GM23248 (cell line): Measurements from ENCODE around the gene POMT2. TPM values are rescaled to one million over a fixed set of nuclear protein-coding genes. Genes with fewer than 3 reads are reported as not detected.
A peak's percentile ranks its signal among the peaks of the same experiment; 100 is the strongest.

Experiments used
- DNase-seq: peaks from one replicate; pipeline ENCODE4 v3.0.0-alpha.2; 2015
- H2AFZ ChIP-seq: fragments of 200-600 bp; sonication (generic); 2 replicates; pipeline ENCODE4 v1.6.1; 2016; ENCODE audit warnings: antibody characterized with exemption
- H3F3A ChIP-seq: fragments of 200-600 bp; sonication (generic); 2 replicates; pipeline ENCODE4 v1.6.1; 2016; ENCODE audit warnings: mild to moderate bottlenecking, antibody characterized with exemption, mixed run types; ENCODE audit not compliant: insufficient read depth
- H3K27ac ChIP-seq: fragments of 200-600 bp; sonication (generic); 2 replicates; pipeline ENCODE4 v1.5.1; 2016; ENCODE audit warnings: mild to moderate bottlenecking
- H3K27me3 ChIP-seq: fragments of 200-600 bp; sonication (generic); replicated peaks from 2 replicates; pipeline ENCODE4 v1.6.1; 2016; ENCODE audit warnings: mild to moderate bottlenecking; ENCODE audit not compliant: insufficient read depth
- H3K36me3 ChIP-seq: fragments of 200-600 bp; sonication (generic); 2 replicates; pipeline ENCODE4 v1.6.1; 2016; ENCODE audit warnings: low read depth, mild to moderate bottlenecking
- H3K4me1 ChIP-seq: fragments of 200-600 bp; sonication (generic); 2 replicates; pipeline ENCODE4 v1.6.1; 2016; ENCODE audit warnings: mild to moderate bottlenecking; ENCODE audit not compliant: insufficient read depth
- H3K4me2 ChIP-seq: fragments of 200-600 bp; sonication (generic); one replicate; pipeline ENCODE4 v1.6.1; 2016; ENCODE audit warnings: mild to moderate bottlenecking; ENCODE audit not compliant: unreplicated experiment
- H3K4me3 ChIP-seq: fragments of 200-600 bp; sonication (generic); 2 replicates; pipeline ENCODE4 v1.5.1; 2016; ENCODE audit warnings: mild to moderate bottlenecking
- H3K79me2 ChIP-seq: fragments of 200-600 bp; sonication (generic); 2 replicates; pipeline ENCODE4 v1.6.1; 2016; ENCODE audit warnings: mild to moderate bottlenecking; ENCODE audit not compliant: insufficient read depth
- H3K9ac ChIP-seq: fragments of 200-600 bp; sonication (generic); 2 replicates; pipeline ENCODE4 v1.6.1; 2016; ENCODE audit warnings: mild to moderate bottlenecking
- H3K9me2 ChIP-seq: fragments of 200-600 bp; sonication (generic); 2 replicates; pipeline ENCODE4 v1.6.1; 2016; ENCODE audit warnings: mixed run types, mild to moderate bottlenecking, moderate library complexity; ENCODE audit not compliant: insufficient read depth
- H3K9me3 ChIP-seq: fragments of 200-600 bp; sonication (generic); one replicate; pipeline ENCODE4 v1.6.1; 2017; ENCODE audit warnings: low read depth
- H4K20me1 ChIP-seq: fragments of 200-600 bp; sonication (generic); 2 replicates; pipeline ENCODE4 v1.6.0; 2016; ENCODE audit not compliant: insufficient read depth
- EZH2 ChIP-seq: fragments of 200-600 bp; sonication (generic); IDR thresholded peaks from 2 replicates; pipeline ENCODE4 v1.6.1; 2018; ENCODE audit warnings: antibody characterized with exemption, mild to moderate bottlenecking; ENCODE audit not compliant: insufficient read depth, poor library complexity, severe bottlenecking
- EZH2phosphoT487 ChIP-seq: fragments of 200-600 bp; sonication (generic); IDR thresholded peaks from 2 replicates; pipeline ENCODE4 v1.6.1; 2018; ENCODE audit warnings: antibody characterized with exemption, moderate library complexity, mild to moderate bottlenecking, low read depth; ENCODE audit not compliant: insufficient read depth
- WGBS, 2 experiments: methylation state at CpG; one replicate each; pipeline ENCODE4 v1.1.6; 2015 to 2017; ENCODE audit warnings: low lambda C conversion rate in 2 of 2, low coverage in 1 of 2; ENCODE audit errors: missing lambda C conversion rate in 2 of 2; 5-methylcytosine and 5-hydroxymethylcytosine counted together
- in situ Hi-C: fragments of 300-500 bp; cut with MboI; formaldehyde crosslinking; loops from 2 replicates; pipeline ENCODE4 v1.15.0; 2020
- microRNA counts: library from miRNA; unstranded; fragments of <30 nt; microRNA quantifications from one replicate; lab custom pipeline; 2016
- microRNA-seq: library from miRNA; unstranded; fragments of <30 nt; microRNA quantifications from one replicate; pipeline ENCODE4, GENCODE V29; 2016; ENCODE audit warnings: borderline number of aligned reads
- polyA plus RNA-seq: library from polyadenylated mRNA; unstranded; fragments of >200 nt; fragmentation: Nextera tagmentation; extraction: Ambion mirVana; gene quantifications from 2 replicates; pipeline ENCODE4 v1.2.1, GENCODE V29; 2016
- small RNA-seq: library from RNA; depleted of rRNA; stranded (forward); fragments of <200 nt; gene quantifications from one replicate; pipeline ENCODE3, GENCODE V24; 2014; ENCODE audit warnings: low read depth, low replicate concordance
- total RNA-seq: library from RNA; depleted of rRNA; stranded (reverse); fragments of >200 nt; shearing (Covaris generic); gene quantifications from 2 replicates; pipeline ENCODE4 v1.2.3, GENCODE V29; 2014; rRNA removed

The POMT2 gene
- total and polyA plus RNA-seq, 2 experiments from 2014 or later: 20.7 to 28.3 TPM

- in situ Hi-C loops: no loop called here
- Histone ChIP-seq H3K9ac (no peak overlapping the region), H3K4me3 (no peak overlapping the region), H4K20me1 (no peaks in the 10 kb centered on the region), H2AFZ (no peak overlapping the region), H3K27ac (no peak overlapping the region), H3K4me2 (no peak overlapping the region), H3K79me2 (no peaks in the 10 kb centered on the region), H3K36me3 (no peaks in the 10 kb centered on the region), H3K9me3 (no peaks in the 10 kb centered on the region), H3K27me3 (no peaks in the 10 kb centered on the region; the same call in 1 of the 2 replicates), H3F3A (no peaks in the 10 kb centered on the region), H3K4me1 (no peaks in the 10 kb centered on the region), H3K9me2 (no peaks in the 10 kb centered on the region)
- no peak for DNase-seq
- 51 to 56% methylated on average over 14 of the region's 14 CpGs for WGBS, 2 experiments
- TF ChIP-seq EZH2phosphoT487: no peak
- TF ChIP-seq EZH2: no peak
Observed at GRCh38 chr14:77225892-77226557, 94.7 kb downstream of the POMT2 start.

- Histone ChIP-seq H3K4me2 (no peak overlapping the region), H3F3A (no peaks in the 10 kb centered on the region), H3K79me2 (no peaks in the 10 kb centered on the region), H3K36me3 (no peaks in the 10 kb centered on the region), H3K9me3 (no peaks in the 10 kb centered on the region), H3K4me3 (no peak overlapping the region), H4K20me1 (no peaks in the 10 kb centered on the region), H2AFZ (no peak overlapping the region), H3K9me2 (no peaks in the 10 kb centered on the region), H3K9ac (no peak overlapping the region), H3K27ac (no peak overlapping the region), H3K4me1 (no peaks in the 10 kb centered on the region), H3K27me3 (no peaks in the 10 kb centered on the region; the same call in 1 of the 2 replicates)
- in situ Hi-C loops: no loop called here
- DNase-seq: no peak
- WGBS, 2 experiments: 54 to 64% methylated on average over 11 to 12 of the region's 12 CpGs
- no peak for TF ChIP-seq EZH2
- no peak for TF ChIP-seq EZH2phosphoT487
Observed at GRCh38 chr14:77225254-77225653, 95.4 kb downstream of the POMT2 start.

MicroRNAs within 50 kb of the gene (microRNA counts, 767-probe panel; counts per million panel counts)
- microRNA hsa-miR-1260a (lab: Ali Mortazavi, UCI): 7,159 counts per million, percentile 95 among the panel's probes with 10 or more counts

Small RNAs within 50 kb of the gene (microRNA-seq; reads per million reads assigned to microRNA genes)
- not detected for gene MIR1260A

Small RNAs within 50 kb of the gene (small RNA-seq; reads per million reads assigned to genes)
- not detected for gene MIR1260A

Other genes starting within 250 kb of the POMT2 start
- 10.8 and 14.4 TPM in 2 replicates for gene CIPC, start 222.6 kb downstream of the POMT2 start, total RNA-seq
- 5.5 and 5.6 TPM in 2 replicates for gene CIPC, start 222.6 kb downstream of the POMT2 start, polyA plus RNA-seq
- not detected in 2 replicates for gene ZDHHC22, start 179.1 kb downstream of the POMT2 start, total RNA-seq
- gene ZDHHC22, start 179.1 kb downstream of the POMT2 start, polyA plus RNA-seq: not detected in 2 replicates
- not detected in 2 replicates for gene TMEM63C, start 139.1 kb downstream of the POMT2 start, total RNA-seq
- gene TMEM63C, start 139.1 kb downstream of the POMT2 start, polyA plus RNA-seq: not detected in 2 replicates
- gene NGB, start 49.7 kb downstream of the POMT2 start, total RNA-seq: not detected in 2 replicates
- gene NGB, start 49.7 kb downstream of the POMT2 start, polyA plus RNA-seq: not detected in 2 replicates
- gene GSTZ1, start 153 bp upstream of the POMT2 start, total RNA-seq: 26.1 and 26.2 TPM in 2 replicates
- gene GSTZ1, start 153 bp upstream of the POMT2 start, polyA plus RNA-seq: 9.7 and 14.9 TPM in 2 replicates
- gene TMED8, start 56.2 kb upstream of the POMT2 start, total RNA-seq: 7.5 and 7.7 TPM in 2 replicates
- gene TMED8, start 56.2 kb upstream of the POMT2 start, polyA plus RNA-seq: 3.1 and 3.2 TPM in 2 replicates
- gene SAMD15, start 56.5 kb upstream of the POMT2 start, total RNA-seq: 1.4 and 2.8 TPM in 2 replicates
- 0.95 and 1.3 TPM in 2 replicates for gene SAMD15, start 56.5 kb upstream of the POMT2 start, polyA plus RNA-seq
- gene NOXRED1, start 102.6 kb upstream of the POMT2 start, total RNA-seq: not detected in 2 replicates
- 0.10 and 0.31 TPM in 2 replicates for gene NOXRED1, start 102.6 kb upstream of the POMT2 start, polyA plus RNA-seq
- gene VIPAS39, start 136.7 kb upstream of the POMT2 start, total RNA-seq: 25.0 and 59.8 TPM in 2 replicates
- gene VIPAS39, start 136.7 kb upstream of the POMT2 start, polyA plus RNA-seq: 14.9 TPM in 2 replicates
- gene AHSA1, start 137.2 kb upstream of the POMT2 start, total RNA-seq: 122 and 137 TPM in 2 replicates
- 130 TPM in 2 replicates for gene AHSA1, start 137.2 kb upstream of the POMT2 start, polyA plus RNA-seq
- 2.6 TPM in 1 of 2 replicates, not detected in the other for gene ISM2, start 177.9 kb upstream of the POMT2 start, total RNA-seq
- gene ISM2, start 177.9 kb upstream of the POMT2 start, polyA plus RNA-seq: 0.11 TPM in 1 of 2 replicates, not detected in the other